SK-N-SH treated with all-trans-retinoic acid at 6 μM for 48 hours (cell line): Measurements from ENCODE around the gene MFSD6.
"Not testable (repeated sequence)": the region's sequence is repeated elsewhere in the genome, so short reads cannot be mapped to it uniquely, and the experiment has no call there.

Source experiments
- ATAC-seq: fragments of 200-7000 bp; cut with Tn5 transposase; 3 replicates; pipeline ENCODE4 v1.9.1; 2020; ENCODE audit warnings: mild to moderate bottlenecking, moderate library complexity
- ARNTL ChIP-seq: fragments of 450-650 bp; formaldehyde crosslinking; IDR thresholded peaks from 2 replicates; pipeline ENCODE4 v1.5.0; 2020; ENCODE audit warnings: low read depth, mild to moderate bottlenecking, moderate library complexity, borderline replicate concordance
- BACH2 ChIP-seq: fragments of 250-450 bp; sonication (Bioruptor Pico); IDR thresholded peaks from 2 replicates; pipeline ENCODE4 v1.9.0; 2021; ENCODE audit warnings: mild to moderate bottlenecking, borderline replicate concordance
- CSDC2 ChIP-seq: fragments of 250-450 bp; sonication (Bioruptor Pico); IDR thresholded peaks from 2 replicates; pipeline ENCODE4 v1.5.0; 2020; ENCODE audit warnings: mild to moderate bottlenecking, moderate library complexity
- ESRRG ChIP-seq: fragments of 250-450 bp; sonication (Bioruptor Pico); IDR thresholded peaks from 2 replicates; pipeline ENCODE4 v1.6.1; 2021; ENCODE audit warnings: mild to moderate bottlenecking
- GLIS3 ChIP-seq: fragments of 250-450 bp; sonication (Bioruptor Pico); IDR thresholded peaks from 2 replicates; pipeline ENCODE4 v1.5.0; 2020; ENCODE audit warnings: mild to moderate bottlenecking, moderate library complexity
- ISL1 ChIP-seq: fragments of 250-450 bp; sonication (Bioruptor Pico); IDR thresholded peaks from 2 replicates; pipeline ENCODE4 v2.1.2; 2022; ENCODE audit warnings: mild to moderate bottlenecking, moderate library complexity
- OSR1 ChIP-seq: fragments of 250-450 bp; sonication (Bioruptor Pico); IDR thresholded peaks from 2 replicates; pipeline ENCODE4 v1.8.0; 2022; ENCODE audit warnings: moderate library complexity, mild to moderate bottlenecking, inconsistent platforms
- PPARA ChIP-seq: fragments of 250-450 bp; sonication (Bioruptor Pico); IDR thresholded peaks from 2 replicates; pipeline ENCODE4 v1.5.0; 2020; ENCODE audit warnings: mild to moderate bottlenecking, borderline replicate concordance
- RARB ChIP-seq: fragments of 250-450 bp; sonication (Bioruptor Pico); IDR thresholded peaks from 2 replicates; pipeline ENCODE4 v1.8.0; 2021; ENCODE audit warnings: mild to moderate bottlenecking, moderate library complexity
- SNAI2 ChIP-seq: fragments of 250-450 bp; sonication (Bioruptor Pico); IDR thresholded peaks from 2 replicates; pipeline ENCODE4 v1.5.0; 2020; ENCODE audit warnings: mild to moderate bottlenecking, moderate library complexity
- TCF4 ChIP-seq: fragments of 250-450 bp; sonication (Bioruptor Pico); IDR thresholded peaks from 2 replicates; pipeline ENCODE4 v1.8.0; 2021; ENCODE audit warnings: mild to moderate bottlenecking, moderate library complexity, borderline replicate concordance
- ZC3H10 ChIP-seq: fragments of 250-450 bp; sonication (Bioruptor Pico); IDR thresholded peaks from 2 replicates; pipeline ENCODE4 v1.5.1; 2021; ENCODE audit warnings: mild to moderate bottlenecking, moderate library complexity
- ZFP3 ChIP-seq: fragments of 250-450 bp; sonication (Bioruptor Pico); IDR thresholded peaks from 2 replicates; pipeline ENCODE4 v1.5.0; 2020; ENCODE audit warnings: mild to moderate bottlenecking, moderate library complexity
- ZFP30 ChIP-seq: fragments of 450-650 bp; formaldehyde crosslinking; IDR thresholded peaks from 2 replicates; pipeline ENCODE4 v1.5.0; 2022; ENCODE audit warnings: mild to moderate bottlenecking, moderate library complexity
- ZNF565 ChIP-seq: fragments of 450-650 bp; formaldehyde crosslinking; conservative IDR thresholded peaks from 2 replicates; pipeline ENCODE4 v1.5.0; 2020; ENCODE audit warnings: low read depth, mild to moderate bottlenecking, moderate library complexity
- ZNF70 ChIP-seq: fragments of 450-650 bp; formaldehyde crosslinking; IDR thresholded peaks from 2 replicates; pipeline ENCODE4 v1.5.0; 2020; ENCODE audit warnings: mild to moderate bottlenecking, moderate library complexity
- ZNF8 ChIP-seq: fragments of 450-650 bp; formaldehyde crosslinking; IDR thresholded peaks from 2 replicates; pipeline ENCODE4 v1.5.0; 2020; ENCODE audit warnings: mild to moderate bottlenecking, moderate library complexity
- TF ChIP-seq, protein P1 (sequence below): fragments of 250-450 bp; sonication (Bioruptor Pico); IDR thresholded peaks from 2 replicates; pipeline ENCODE4 v1.5.1; 2021; ENCODE audit warnings: mild to moderate bottlenecking, moderate library complexity
- TF ChIP-seq, protein P2 (sequence below): fragments of 250-450 bp; sonication (Bioruptor Pico); IDR thresholded peaks from 2 replicates; pipeline ENCODE4 v1.5.0; 2020; ENCODE audit warnings: mild to moderate bottlenecking, moderate library complexity
- TF ChIP-seq, protein P3 (sequence below): fragments of 250-450 bp; sonication (Bioruptor Pico); IDR thresholded peaks from 2 replicates; pipeline ENCODE4 v1.8.0; 2021; ENCODE audit warnings: low read depth, mild to moderate bottlenecking, moderate library complexity, borderline replicate concordance
- TF ChIP-seq, protein P4 (sequence below): fragments of 250-450 bp; sonication (Bioruptor Pico); IDR thresholded peaks from 2 replicates; pipeline ENCODE4 v1.8.0; 2020; ENCODE audit warnings: mild to moderate bottlenecking, moderate library complexity, borderline replicate concordance

The MFSD6 gene

DNA sequence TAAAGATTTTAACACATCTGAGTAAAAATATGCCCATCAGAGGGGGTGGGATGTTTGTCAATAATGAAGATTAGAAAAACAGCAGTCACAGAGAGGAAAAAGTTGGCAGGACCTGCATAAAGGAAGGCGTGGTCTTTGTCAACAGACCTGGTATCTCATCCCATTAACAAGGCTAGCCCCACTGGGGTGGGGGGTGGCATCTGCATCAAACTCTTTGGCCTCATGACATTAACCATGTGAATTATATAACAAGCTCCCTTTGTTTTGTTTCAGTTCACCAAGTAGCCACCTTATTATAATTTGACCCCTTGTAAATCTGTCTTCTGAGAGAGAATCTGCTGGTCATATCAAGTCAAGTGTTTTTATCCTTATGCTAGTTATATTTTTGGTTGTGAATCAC lies 97.5 kb downstream of the MFSD6 start:
- TF ChIP-seq, protein P1, sequence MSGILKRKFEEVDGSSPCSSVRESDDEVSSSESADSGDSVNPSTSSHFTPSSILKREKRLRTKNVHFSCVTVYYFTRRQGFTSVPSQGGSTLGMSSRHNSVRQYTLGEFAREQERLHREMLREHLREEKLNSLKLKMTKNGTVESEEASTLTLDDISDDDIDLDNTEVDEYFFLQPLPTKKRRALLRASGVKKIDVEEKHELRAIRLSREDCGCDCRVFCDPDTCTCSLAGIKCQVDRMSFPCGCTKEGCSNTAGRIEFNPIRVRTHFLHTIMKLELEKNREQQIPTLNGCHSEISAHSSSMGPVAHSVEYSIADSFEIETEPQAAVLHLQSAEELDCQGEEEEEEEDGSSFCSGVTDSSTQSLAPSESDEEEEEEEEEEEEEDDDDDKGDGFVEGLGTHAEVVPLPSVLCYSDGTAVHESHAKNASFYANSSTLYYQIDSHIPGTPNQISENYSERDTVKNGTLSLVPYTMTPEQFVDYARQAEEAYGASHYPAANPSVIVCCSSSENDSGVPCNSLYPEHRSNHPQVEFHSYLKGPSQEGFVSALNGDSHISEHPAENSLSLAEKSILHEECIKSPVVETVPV (CRISPR knock-in tag), result no peak
- TF ChIP-seq RARB (CRISPR knock-in tag), result no peak
- TF ChIP-seq OSR1, result no peak
- no peak for TF ChIP-seq ESRRG (CRISPR knock-in tag)
- no peak for TF ChIP-seq ARNTL (CRISPR knock-in tag)
- TF ChIP-seq ZFP30 (CRISPR knock-in tag), result no peak
- no peak for TF ChIP-seq ZNF70
- no peak for TF ChIP-seq SNAI2 (CRISPR knock-in tag)
- no peak for TF ChIP-seq TCF4 (CRISPR knock-in tag)
- TF ChIP-seq BACH2, result no peak
- no peak for TF ChIP-seq ZNF8 (CRISPR knock-in tag)
- no peak for TF ChIP-seq GLIS3 (CRISPR knock-in tag)
- no peak for TF ChIP-seq ZFP3 (CRISPR knock-in tag)
- no peak for TF ChIP-seq PPARA (CRISPR knock-in tag)
- TF ChIP-seq ISL1 (CRISPR knock-in tag), result no peak
- TF ChIP-seq, all 23 proteins: peak for 0
- no peak for ATAC-seq

DNA sequence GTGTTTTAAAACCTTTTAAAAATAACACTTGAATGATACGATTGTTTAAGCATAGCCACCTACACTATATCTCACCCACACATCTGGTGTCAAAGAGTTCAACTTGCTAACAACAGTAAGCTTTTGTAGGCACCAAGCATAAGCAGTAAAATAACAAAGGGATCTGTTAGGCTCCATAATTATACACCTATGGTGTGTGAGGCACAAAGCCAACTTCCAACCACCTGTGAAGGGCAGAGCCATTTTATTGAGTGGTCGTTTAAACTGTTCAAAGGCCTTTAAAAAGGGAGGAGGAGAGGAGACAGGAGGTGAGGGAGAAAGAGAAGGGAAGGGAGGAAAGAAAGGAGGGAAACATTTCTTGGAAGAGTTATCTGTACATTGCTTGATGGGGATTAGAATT lies 98.5 kb downstream of the MFSD6 start:
- no peak for TF ChIP-seq ZNF8 (CRISPR knock-in tag)
- ATAC-seq, result no peak

DNA sequence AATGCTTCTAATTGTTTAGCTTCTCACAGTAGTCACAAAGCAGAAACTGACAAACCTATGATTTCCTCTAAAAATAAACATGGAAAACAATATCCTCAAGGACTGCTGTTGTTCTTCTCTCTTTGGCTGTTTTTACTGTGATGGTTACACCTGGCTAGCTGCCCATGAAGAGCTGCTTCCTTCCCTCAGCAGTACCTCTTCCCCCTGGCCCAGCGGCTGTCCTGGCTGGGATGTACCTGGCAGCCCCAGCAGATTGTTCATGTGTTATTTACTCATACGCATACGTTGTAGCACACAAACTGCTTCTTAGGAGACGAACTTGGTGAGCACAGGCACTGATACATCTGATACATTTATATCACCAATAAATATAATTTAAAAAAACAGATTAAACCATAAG lies 99.0 kb downstream of the MFSD6 start:
- TF ChIP-seq ZC3H10 (CRISPR knock-in tag) (no peak), TCF4 (CRISPR knock-in tag) (no peak), ARNTL (CRISPR knock-in tag) (no peak), ISL1 (CRISPR knock-in tag) (no peak), ZNF565 (CRISPR knock-in tag) (no peak), ZFP3 (CRISPR knock-in tag) (no peak), CSDC2 (CRISPR knock-in tag) (no peak)
- TF ChIP-seq, protein P2, sequence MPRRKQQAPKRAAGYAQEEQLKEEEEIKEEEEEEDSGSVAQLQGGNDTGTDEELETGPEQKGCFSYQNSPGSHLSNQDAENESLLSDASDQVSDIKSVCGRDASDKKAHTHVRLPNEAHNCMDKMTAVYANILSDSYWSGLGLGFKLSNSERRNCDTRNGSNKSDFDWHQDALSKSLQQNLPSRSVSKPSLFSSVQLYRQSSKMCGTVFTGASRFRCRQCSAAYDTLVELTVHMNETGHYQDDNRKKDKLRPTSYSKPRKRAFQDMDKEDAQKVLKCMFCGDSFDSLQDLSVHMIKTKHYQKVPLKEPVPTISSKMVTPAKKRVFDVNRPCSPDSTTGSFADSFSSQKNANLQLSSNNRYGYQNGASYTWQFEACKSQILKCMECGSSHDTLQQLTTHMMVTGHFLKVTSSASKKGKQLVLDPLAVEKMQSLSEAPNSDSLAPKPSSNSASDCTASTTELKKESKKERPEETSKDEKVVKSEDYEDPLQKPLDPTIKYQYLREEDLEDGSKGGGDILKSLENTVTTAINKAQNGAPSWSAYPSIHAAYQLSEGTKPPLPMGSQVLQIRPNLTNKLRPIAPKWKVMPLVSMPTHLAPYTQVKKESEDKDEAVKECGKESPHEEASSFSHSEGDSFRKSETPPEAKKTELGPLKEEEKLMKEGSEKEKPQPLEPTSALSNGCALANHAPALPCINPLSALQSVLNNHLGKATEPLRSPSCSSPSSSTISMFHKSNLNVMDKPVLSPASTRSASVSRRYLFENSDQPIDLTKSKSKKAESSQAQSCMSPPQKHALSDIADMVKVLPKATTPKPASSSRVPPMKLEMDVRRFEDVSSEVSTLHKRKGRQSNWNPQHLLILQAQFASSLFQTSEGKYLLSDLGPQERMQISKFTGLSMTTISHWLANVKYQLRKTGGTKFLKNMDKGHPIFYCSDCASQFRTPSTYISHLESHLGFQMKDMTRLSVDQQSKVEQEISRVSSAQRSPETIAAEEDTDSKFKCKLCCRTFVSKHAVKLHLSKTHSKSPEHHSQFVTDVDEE, result no peak
- TF ChIP-seq, protein P3, sequence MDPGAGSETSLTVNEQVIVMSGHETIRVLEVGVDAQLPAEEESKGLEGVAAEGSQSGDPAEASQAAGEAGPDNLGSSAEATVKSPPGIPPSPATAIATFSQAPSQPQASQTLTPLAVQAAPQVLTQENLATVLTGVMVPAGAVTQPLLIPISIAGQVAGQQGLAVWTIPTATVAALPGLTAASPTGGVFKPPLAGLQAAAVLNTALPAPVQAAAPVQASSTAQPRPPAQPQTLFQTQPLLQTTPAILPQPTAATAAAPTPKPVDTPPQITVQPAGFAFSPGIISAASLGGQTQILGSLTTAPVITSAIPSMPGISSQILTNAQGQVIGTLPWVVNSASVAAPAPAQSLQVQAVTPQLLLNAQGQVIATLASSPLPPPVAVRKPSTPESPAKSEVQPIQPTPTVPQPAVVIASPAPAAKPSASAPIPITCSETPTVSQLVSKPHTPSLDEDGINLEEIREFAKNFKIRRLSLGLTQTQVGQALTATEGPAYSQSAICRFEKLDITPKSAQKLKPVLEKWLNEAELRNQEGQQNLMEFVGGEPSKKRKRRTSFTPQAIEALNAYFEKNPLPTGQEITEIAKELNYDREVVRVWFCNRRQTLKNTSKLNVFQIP (CRISPR knock-in tag), result no peak
- ATAC-seq, result no peak

DNA sequence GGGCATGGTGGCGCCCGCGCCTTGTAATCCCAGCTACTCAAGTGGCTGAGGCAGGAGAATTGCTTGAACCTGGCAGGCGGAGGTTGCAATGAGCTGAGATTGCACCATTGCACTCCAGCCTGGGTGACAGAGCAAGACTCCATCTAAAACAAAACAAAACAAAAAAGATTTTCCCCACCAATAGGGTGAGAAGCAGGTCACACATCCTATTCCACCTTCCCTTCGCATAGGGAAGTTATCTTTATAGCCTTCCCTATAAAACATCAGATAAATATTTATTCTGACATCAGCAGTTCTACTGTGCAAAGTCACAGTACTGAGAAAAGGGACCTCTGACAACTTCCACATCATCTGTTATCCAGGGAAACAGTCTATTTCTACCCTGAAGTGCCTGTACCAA lies 101.7 kb downstream of the MFSD6 start:
- not testable (repeated sequence) for ATAC-seq

DNA sequence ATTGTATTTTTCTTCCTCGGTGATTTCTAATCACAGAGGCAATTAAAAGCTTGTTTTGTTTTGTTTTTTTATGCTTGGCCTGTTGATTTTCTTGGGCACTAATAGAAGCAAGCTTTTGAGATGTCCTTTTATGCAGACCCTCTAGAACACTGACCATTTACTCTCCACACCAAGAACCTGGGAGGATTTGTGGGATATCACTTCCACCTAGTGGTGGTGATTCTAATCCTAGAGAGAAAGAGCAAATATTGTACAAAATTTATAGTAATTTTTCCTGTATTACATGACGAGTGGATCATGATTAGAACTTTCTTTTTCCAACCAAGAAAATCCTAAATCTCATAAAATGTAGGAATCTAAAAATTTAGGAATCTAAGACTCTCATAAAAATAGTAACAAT lies 102.9 kb downstream of the MFSD6 start:
- TF ChIP-seq, protein P4, sequence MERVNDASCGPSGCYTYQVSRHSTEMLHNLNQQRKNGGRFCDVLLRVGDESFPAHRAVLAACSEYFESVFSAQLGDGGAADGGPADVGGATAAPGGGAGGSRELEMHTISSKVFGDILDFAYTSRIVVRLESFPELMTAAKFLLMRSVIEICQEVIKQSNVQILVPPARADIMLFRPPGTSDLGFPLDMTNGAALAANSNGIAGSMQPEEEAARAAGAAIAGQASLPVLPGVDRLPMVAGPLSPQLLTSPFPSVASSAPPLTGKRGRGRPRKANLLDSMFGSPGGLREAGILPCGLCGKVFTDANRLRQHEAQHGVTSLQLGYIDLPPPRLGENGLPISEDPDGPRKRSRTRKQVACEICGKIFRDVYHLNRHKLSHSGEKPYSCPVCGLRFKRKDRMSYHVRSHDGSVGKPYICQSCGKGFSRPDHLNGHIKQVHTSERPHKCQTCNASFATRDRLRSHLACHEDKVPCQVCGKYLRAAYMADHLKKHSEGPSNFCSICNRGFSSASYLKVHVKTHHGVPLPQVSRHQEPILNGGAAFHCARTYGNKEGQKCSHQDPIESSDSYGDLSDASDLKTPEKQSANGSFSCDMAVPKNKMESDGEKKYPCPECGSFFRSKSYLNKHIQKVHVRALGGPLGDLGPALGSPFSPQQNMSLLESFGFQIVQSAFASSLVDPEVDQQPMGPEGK (CRISPR knock-in tag), result no peak
- TF ChIP-seq ZNF565 (CRISPR knock-in tag) (no peak), ZFP30 (CRISPR knock-in tag) (no peak), OSR1 (no peak), ZFP3 (CRISPR knock-in tag) (no peak), ISL1 (CRISPR knock-in tag) (no peak), ZC3H10 (CRISPR knock-in tag) (no peak), TCF4 (CRISPR knock-in tag) (no peak), SNAI2 (CRISPR knock-in tag) (no peak)
- TF ChIP-seq, all 23 proteins: peak for 0
- ATAC-seq, result peak; percentile 71; the same call in 2 of the 3 replicates
